ENCODE measurements around the gene ITGA1. TPM values are rescaled to one million over a fixed set of nuclear protein-coding genes. Genes with fewer than 3 reads are reported as not detected.

The ITGA1 gene
- total and polyA plus RNA-seq, 4 donors = 24.2 to 187 (median 48.5) TPM

DNA sequence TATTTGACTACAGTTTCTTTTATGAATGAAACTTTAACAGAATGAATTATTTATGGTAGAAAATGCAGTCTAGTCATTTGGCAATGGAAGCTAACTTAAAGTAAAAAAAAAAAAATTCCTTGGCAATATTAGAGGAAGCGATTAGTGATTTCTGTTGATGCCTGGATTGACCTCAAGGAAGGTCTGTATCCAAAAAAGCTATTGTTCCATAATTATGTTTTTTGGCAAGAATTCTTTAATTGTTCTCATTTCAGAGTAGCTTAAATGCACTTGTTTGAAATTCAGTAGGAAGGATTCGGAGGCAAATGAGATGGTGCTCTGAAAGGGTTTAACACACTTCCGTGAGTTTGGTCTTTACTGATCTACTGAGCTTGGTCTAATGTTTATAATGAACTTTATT lies 61.8 kb downstream of the ITGA1 start:
- H3K4me1 ChIP-seq (ENCODE audit: control insufficient read depth in 4 of 4, insufficient read depth in 4 of 4, low read length in 3 of 4) = peaks cover 0 to 2% (median 0%) of the 10 kb centered on the region in 4 donors
- H3K36me3 ChIP-seq (ENCODE audit: control insufficient read depth in 4 of 4, insufficient read depth in 3 of 4, low read depth in 1 of 4, low read length in 3 of 4) = peaks cover 0 to 3% (median 1%) of the 10 kb centered on the region in 4 donors
- no peak for DNase-seq (ENCODE audit: low spot score)
- TF ChIP-seq NR2F2 (IDR thresholded peaks at IDR 0.05) (peak; percentile 43), HNF4G (IDR thresholded peaks at IDR 0.05) (no peak)
- no peak overlapping the region for H3K27ac ChIP-seq (ENCODE audit: low read depth in 1 of 2, low read length in 2 of 2)
- no peak overlapping the region for H3K4me3 ChIP-seq (ENCODE audit: low read depth in 1 of 3, low read length in 3 of 3)
- 86% methylated on average over 3 of the region's 3 CpGs for WGBS
- H3K9ac ChIP-seq (ENCODE audit: low read depth in 1 of 2, low read length in 2 of 2) = no peak overlapping the region
- H3K9me3 ChIP-seq (ENCODE audit: control insufficient read depth in 4 of 4, low read length in 3 of 4) = no peaks in the 10 kb centered on the region
- H3K27me3 ChIP-seq (ENCODE audit: control insufficient read depth in 4 of 4, insufficient read depth in 4 of 4, low read length in 3 of 4) = no peaks in the 10 kb centered on the region

DNA sequence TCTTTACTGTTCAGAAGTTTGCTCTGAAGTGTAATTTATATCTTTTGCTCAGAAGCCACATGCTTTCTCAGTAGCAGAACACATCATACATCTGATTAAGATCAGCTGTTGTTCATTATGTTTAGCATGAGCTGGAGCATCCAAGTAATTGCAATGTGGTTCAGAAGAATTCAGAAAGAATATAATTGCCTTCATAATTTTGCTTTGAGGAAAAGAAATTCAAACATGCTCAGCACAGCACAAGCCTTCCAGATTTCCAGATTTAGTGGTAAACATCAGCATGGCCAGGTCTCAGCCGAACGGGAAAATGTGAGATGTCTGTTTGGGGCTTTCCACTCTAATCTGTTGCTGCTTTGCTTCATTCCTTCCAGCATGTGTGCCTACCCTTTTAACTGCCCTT lies 65.9 kb downstream of the ITGA1 start:
- Histone ChIP-seq H3K36me3 (ENCODE audit: control insufficient read depth in 4 of 4, insufficient read depth in 3 of 4, low read depth in 1 of 4, low read length in 3 of 4) (peaks cover 0 to 5% (median 1%) of the 10 kb centered on the region in 4 donors), H3K27me3 (ENCODE audit: control insufficient read depth in 4 of 4, insufficient read depth in 4 of 4, low read length in 3 of 4) (no peaks in the 10 kb centered on the region), H3K9ac (ENCODE audit: low read depth in 1 of 2, low read length in 2 of 2) (no peak overlapping the region), H3K27ac (ENCODE audit: low read depth in 1 of 2, low read length in 2 of 2) (no peak overlapping the region), H3K4me3 (ENCODE audit: low read depth in 1 of 3, low read length in 3 of 3) (no peak overlapping the region), H3K4me1 (ENCODE audit: control insufficient read depth in 4 of 4, insufficient read depth in 4 of 4, low read length in 3 of 4) (no peaks in the 10 kb centered on the region), H3K9me3 (ENCODE audit: control insufficient read depth in 4 of 4, low read length in 3 of 4) (no peaks in the 10 kb centered on the region)
- TF ChIP-seq JUND (IDR thresholded peaks at IDR 0.05) = no peak
- no peak for TF ChIP-seq HNF4A (conservative IDR thresholded peaks at IDR 0.05)
- TF ChIP-seq, protein P1, sequence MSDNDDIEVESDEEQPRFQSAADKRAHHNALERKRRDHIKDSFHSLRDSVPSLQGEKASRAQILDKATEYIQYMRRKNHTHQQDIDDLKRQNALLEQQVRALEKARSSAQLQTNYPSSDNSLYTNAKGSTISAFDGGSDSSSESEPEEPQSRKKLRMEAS (IDR thresholded peaks at IDR 0.05) = no peak
- TF ChIP-seq, protein P2, sequence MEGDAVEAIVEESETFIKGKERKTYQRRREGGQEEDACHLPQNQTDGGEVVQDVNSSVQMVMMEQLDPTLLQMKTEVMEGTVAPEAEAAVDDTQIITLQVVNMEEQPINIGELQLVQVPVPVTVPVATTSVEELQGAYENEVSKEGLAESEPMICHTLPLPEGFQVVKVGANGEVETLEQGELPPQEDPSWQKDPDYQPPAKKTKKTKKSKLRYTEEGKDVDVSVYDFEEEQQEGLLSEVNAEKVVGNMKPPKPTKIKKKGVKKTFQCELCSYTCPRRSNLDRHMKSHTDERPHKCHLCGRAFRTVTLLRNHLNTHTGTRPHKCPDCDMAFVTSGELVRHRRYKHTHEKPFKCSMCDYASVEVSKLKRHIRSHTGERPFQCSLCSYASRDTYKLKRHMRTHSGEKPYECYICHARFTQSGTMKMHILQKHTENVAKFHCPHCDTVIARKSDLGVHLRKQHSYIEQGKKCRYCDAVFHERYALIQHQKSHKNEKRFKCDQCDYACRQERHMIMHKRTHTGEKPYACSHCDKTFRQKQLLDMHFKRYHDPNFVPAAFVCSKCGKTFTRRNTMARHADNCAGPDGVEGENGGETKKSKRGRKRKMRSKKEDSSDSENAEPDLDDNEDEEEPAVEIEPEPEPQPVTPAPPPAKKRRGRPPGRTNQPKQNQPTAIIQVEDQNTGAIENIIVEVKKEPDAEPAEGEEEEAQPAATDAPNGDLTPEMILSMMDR (IDR thresholded peaks at IDR 0.05; ENCODE audit: low read depth, low read length, missing input control) = no peak
- no peak for TF ChIP-seq EGR1 (IDR thresholded peaks at IDR 0.05; ENCODE audit: low read depth in 2 of 2)
- TF ChIP-seq NR2F2 (IDR thresholded peaks at IDR 0.05) = no peak
- DNase-seq (ENCODE audit: low spot score) = no peak
- 86% methylated on average over 2 of the region's 2 CpGs for WGBS

DNA sequence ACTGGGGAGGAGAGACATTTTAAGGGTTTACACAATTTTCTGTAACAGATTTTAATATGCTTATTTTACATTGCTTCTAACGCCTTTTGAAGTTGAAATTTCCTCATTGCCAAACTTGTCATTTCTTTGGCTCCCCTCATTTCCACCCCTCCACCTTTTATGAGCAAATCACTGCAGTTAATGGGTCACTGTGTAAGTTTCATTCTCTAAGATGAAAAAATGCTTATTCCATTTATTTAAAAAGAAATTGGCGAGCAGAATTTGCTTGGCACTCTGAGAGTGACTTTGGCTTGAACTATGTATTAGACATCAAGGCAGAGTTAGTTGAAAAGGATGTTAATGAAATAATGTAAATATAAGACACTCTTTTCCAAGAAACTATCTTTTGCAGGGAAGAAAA lies 66.6 kb downstream of the ITGA1 start:
- Histone ChIP-seq H3K9ac (ENCODE audit: low read depth in 1 of 2, low read length in 2 of 2) (no peak overlapping the region), H3K4me1 (ENCODE audit: control insufficient read depth in 4 of 4, insufficient read depth in 4 of 4, low read length in 3 of 4) (no peaks in the 10 kb centered on the region), H3K4me3 (ENCODE audit: low read depth in 1 of 3, low read length in 3 of 3) (no peak overlapping the region), H3K27ac (ENCODE audit: low read depth in 1 of 2, low read length in 2 of 2) (no peak overlapping the region), H3K9me3 (ENCODE audit: control insufficient read depth in 4 of 4, low read length in 3 of 4) (no peaks in the 10 kb centered on the region), H3K36me3 (ENCODE audit: control insufficient read depth in 4 of 4, insufficient read depth in 3 of 4, low read depth in 1 of 4, low read length in 3 of 4) (peaks cover 0 to 5% (median 1%) of the 10 kb centered on the region in 4 donors), H3K27me3 (ENCODE audit: control insufficient read depth in 4 of 4, insufficient read depth in 4 of 4, low read length in 3 of 4) (no peaks in the 10 kb centered on the region)
- no peak for TF ChIP-seq YY1 (IDR thresholded peaks at IDR 0.05)
- 85% methylated on average over 2 of the region's 2 CpGs for WGBS
- no peak for DNase-seq (ENCODE audit: low spot score)

DNA sequence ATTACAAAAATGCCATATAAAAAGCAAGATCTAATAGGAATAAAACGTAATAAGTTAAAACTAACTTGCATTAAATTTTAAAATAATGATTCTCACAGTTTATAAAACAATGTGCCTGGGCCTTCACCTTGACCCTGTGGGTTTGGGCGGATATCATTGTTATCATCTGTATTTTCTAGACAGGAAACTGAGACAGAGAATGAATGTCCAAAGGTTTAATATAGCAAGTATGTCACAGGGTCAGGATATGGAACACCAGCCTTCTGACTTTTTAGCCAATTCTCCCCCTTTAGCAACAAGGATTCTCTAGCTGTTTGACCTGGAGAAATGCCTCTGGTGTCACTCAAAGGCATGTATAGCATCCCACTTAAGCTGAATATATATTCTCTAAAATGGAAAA lies 67.2 kb downstream of the ITGA1 start:
- no peaks in the 10 kb centered on the region for H3K27me3 ChIP-seq (ENCODE audit: control insufficient read depth in 4 of 4, insufficient read depth in 4 of 4, low read length in 3 of 4)
- H3K36me3 ChIP-seq (ENCODE audit: control insufficient read depth in 4 of 4, insufficient read depth in 3 of 4, low read depth in 1 of 4, low read length in 3 of 4) = peaks cover 0 to 5% (median 1%) of the 10 kb centered on the region in 4 donors
- 85% methylated on average over 2 of the region's 2 CpGs for WGBS
- no peaks in the 10 kb centered on the region for H3K4me1 ChIP-seq (ENCODE audit: control insufficient read depth in 4 of 4, insufficient read depth in 4 of 4, low read length in 3 of 4)
- no peak overlapping the region for H3K27ac ChIP-seq (ENCODE audit: low read depth in 1 of 2, low read length in 2 of 2)
- no peaks in the 10 kb centered on the region for H3K9me3 ChIP-seq (ENCODE audit: control insufficient read depth in 4 of 4, low read length in 3 of 4)
- TF ChIP-seq NR2F2 (IDR thresholded peaks at IDR 0.05) (peak; percentile 76), RAD21 (IDR thresholded peaks at IDR 0.05) (peak in 1 of 2 donors; percentile 3), GABPA (IDR thresholded peaks at IDR 0.05 in 1 of 2, conservative IDR thresholded peaks at IDR 0.05 in 1 of 2) (no peak), TAF1 (conservative IDR thresholded peaks at IDR 0.05) (no peak)
- H3K9ac ChIP-seq (ENCODE audit: low read depth in 1 of 2, low read length in 2 of 2) = no peak overlapping the region
- no peak overlapping the region for H3K4me3 ChIP-seq (ENCODE audit: low read depth in 1 of 3, low read length in 3 of 3)
- no peak for DNase-seq (ENCODE audit: low spot score)

Data from liver (tissue), 9 donors.